ENCODE measurements around the gene PRKCD.
A peak's percentile ranks its signal among the peaks of the same experiment; 100 is the strongest.

PRKCD gene

DNA sequence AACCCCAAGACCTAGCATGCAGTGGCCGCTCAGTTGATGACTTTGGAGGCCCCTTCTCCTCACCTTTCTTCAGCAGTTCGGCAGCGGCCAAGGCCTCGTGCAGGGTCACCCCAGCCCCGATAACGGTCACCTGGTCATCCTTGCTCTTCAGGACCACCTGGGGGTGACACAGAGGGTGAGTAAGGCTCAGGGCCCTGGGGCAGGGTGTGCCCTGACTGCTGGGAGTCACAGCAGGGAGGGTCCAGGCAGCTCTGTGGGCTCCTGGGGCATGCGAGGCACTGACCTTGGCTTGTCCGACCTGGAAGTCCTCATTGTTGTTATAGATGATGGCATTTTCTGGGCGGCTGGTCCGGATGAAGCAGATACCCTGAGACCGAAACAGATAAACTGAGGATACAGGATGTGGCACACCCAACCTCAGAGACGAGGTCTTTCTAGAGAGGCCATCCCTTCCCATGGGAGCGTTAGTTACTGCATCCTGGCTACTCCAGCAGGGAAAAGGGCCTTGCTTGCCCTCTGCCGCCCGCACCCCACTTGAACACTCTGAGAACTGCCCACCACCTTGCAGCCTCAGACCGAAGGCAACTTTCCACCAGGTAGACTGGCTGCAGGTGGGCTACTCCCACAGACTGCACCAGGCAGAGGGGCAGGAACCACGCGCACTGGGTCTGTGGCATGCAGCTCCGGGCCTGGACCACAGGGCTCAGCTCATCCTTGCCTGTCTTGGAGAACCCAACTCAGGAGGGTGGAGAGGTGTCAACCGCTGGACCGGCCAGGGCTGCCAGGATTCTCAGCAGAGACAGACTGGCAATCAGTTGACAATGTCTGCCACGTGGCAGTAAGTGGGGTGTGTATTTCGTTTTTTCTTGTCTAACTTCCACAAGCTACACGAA, 67.2 kb downstream of the PRKCD start:
- Histone ChIP-seq H3K9me3 (replicated peaks; ENCODE audit: low read length) (no peaks in the 10 kb centered on the region), H3K4me1 (ENCODE audit: control insufficient read depth, insufficient read depth, low read length) (no peaks in the 10 kb centered on the region), H3K9ac (ENCODE audit: low read depth, low read length) (no peak overlapping the region), H3K4me3 (ENCODE audit: low read length) (no peak overlapping the region), H3K36me3 (ENCODE audit: insufficient read depth, low read length) (peaks cover 100% of the 10 kb centered on the region), H3K4me2 (ENCODE audit: low read length) (no peak overlapping the region), H3K27me3 (ENCODE audit: control insufficient read depth, insufficient read depth, low read length) (no peaks in the 10 kb centered on the region)

DNA sequence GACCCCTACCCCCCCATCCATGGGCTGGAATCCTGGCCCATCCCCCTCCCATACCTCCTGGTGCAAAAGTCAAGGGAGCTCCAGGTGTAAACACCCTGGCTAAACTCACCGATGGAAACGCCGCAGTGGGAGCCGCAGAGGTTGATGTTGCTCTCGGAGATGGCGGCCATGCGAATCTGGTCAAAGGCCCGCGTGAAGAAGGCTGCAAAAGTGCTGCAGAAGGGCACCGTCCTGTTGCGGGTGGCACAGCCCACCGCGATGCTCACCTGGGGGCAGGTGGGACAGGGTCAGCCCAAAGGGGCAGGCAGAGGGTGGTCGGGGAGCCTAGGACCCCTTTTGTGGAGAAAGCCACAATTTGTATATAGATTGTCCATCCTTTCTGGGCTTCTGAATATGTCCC, 68.2 kb downstream of the PRKCD start:
- H3K9ac ChIP-seq (ENCODE audit: low read depth, low read length), result no peak overlapping the region
- no peak overlapping the region for H3K4me2 ChIP-seq (ENCODE audit: low read length)
- no peaks in the 10 kb centered on the region for H3K9me3 ChIP-seq (replicated peaks; ENCODE audit: low read length)
- H3K27me3 ChIP-seq (ENCODE audit: control insufficient read depth, insufficient read depth, low read length), result no peaks in the 10 kb centered on the region
- H3K36me3 ChIP-seq (ENCODE audit: insufficient read depth, low read length), result peaks cover 100% of the 10 kb centered on the region
- H3K4me1 ChIP-seq (ENCODE audit: control insufficient read depth, insufficient read depth, low read length), result no peaks in the 10 kb centered on the region
- no peak overlapping the region for H3K4me3 ChIP-seq (ENCODE audit: low read length)

DNA sequence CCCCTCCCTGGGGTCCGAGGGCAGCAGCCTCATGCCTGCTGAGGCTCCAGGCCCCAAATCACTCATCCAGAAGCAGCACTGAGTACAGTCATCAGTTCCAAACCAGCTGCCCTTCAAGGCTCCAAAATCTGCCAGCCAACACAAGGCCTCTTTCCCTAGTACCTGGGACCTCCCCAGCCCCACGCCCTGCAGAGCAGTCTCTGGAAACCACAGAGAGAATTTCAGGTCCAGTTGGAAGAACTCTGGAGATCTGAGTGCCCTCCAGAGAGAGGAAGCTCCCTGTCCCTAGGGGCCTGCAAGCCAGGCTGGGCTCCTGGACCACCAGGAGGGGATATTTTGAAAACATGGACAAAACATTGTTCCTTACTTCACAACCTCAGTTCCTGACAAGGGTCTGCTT, 68.6 kb downstream of the PRKCD start:
- H3K4me3 ChIP-seq (ENCODE audit: low read length), result no peak overlapping the region
- H3K4me2 ChIP-seq (ENCODE audit: low read length), result no peak overlapping the region
- H3K27me3 ChIP-seq (ENCODE audit: control insufficient read depth, insufficient read depth, low read length), result no peaks in the 10 kb centered on the region
- H3K36me3 ChIP-seq (ENCODE audit: insufficient read depth, low read length), result peaks cover 100% of the 10 kb centered on the region
- H3K4me1 ChIP-seq (ENCODE audit: control insufficient read depth, insufficient read depth, low read length), result no peaks in the 10 kb centered on the region
- H3K9me3 ChIP-seq (replicated peaks; ENCODE audit: low read length), result no peaks in the 10 kb centered on the region
- no peak overlapping the region for H3K9ac ChIP-seq (ENCODE audit: low read depth, low read length)

DNA sequence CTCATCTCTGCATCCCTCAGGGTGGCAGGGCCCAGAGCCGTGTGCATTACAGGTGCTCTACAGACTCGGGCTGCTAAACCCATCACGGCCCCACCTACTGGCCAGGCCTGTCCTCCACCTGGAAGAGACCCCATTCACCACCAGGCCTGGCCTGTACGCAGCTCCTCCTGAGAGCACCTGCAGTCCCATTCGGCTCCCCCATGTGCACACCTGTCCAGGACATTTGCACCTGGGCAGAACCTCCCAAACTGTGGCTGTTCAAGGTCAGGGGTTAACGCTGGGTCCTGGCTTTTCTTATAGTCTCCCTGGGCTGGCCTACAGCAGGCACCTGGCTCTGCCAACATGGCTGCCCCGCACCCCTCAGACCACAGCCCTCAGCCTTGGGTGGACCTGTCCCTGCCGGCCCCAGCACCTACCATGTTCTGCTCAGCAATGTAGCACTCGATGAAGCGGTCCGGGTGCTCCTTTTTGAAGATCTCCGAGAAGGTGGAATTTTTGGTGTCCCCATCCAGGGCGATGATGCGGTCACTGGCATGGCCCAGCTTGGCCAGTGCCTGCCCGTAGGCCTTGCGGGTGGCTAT, 69.1 kb downstream of the PRKCD start:
- Histone ChIP-seq H3K4me3 (ENCODE audit: low read length) (no peak overlapping the region), H3K9ac (ENCODE audit: low read depth, low read length) (no peak overlapping the region), H3K27me3 (ENCODE audit: control insufficient read depth, insufficient read depth, low read length) (no peaks in the 10 kb centered on the region), H3K4me2 (ENCODE audit: low read length) (no peak overlapping the region), H3K9me3 (replicated peaks; ENCODE audit: low read length) (no peaks in the 10 kb centered on the region), H3K36me3 (ENCODE audit: insufficient read depth, low read length) (peaks cover 98% of the 10 kb centered on the region), H3K4me1 (ENCODE audit: control insufficient read depth, insufficient read depth, low read length) (no peaks in the 10 kb centered on the region)

- Histone ChIP-seq H3K9ac (ENCODE audit: low read depth, low read length) (no peak overlapping the region), H3K27me3 (ENCODE audit: control insufficient read depth, insufficient read depth, low read length) (no peaks in the 10 kb centered on the region), H3K4me2 (ENCODE audit: low read length) (no peak overlapping the region), H3K36me3 (ENCODE audit: insufficient read depth, low read length) (peaks cover 96% of the 10 kb centered on the region), H3K4me3 (ENCODE audit: low read length) (no peak overlapping the region), H3K4me1 (ENCODE audit: control insufficient read depth, insufficient read depth, low read length) (peaks cover 4% of the 10 kb centered on the region), H3K9me3 (replicated peaks; ENCODE audit: low read length) (no peaks in the 10 kb centered on the region)
Observed at GRCh38 chr3:53230789-53231188, 69.8 kb downstream of the PRKCD start.

DNA sequence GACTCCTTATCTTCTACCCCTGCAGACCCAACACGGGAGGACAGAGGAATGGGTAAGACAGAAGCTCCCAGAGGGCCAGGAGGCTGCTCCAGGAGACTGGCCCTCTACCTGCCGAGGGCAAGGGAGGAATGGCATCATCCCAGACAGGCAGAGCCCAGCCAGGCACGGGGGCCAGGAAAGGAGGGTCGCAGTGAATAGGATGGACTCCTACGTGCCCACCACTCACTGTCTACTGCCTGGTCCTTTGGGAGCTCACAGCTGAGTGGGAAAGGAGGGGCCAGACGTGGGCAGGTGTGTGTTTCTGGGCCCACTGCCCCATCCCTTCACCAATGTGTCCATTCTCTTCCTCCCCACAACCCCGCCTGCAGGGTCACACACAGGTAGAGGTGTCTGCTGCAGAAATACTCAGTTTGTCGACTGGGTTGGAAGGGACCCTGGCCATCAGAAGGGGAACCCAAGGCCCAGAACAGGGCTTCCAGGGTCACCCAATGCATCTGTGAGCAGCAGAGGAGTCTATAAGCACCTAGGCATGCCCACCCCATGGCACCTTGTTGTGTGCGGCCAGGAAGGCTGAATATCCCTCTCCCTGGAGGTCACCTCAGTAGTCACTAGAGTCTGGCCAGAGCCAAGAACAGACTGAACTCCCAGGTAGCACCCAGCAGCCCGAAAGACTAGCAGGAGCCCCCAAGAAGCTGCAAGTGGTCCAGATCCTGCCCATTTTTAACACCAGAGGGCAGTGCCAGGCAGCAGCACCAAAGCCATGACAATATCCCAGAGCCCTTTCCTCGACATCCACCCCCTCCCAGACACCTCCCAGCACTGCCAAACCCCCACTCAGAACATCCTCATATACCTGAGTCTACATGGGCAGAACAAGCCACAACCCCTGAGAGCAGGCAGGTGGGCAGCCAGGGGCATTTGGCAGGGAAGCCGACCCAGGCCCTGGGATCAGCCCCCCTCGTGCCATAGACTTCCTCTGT, 70.8 kb downstream of the PRKCD start:
- no peaks in the 10 kb centered on the region for H3K27me3 ChIP-seq (ENCODE audit: control insufficient read depth, insufficient read depth, low read length)
- H3K4me3 ChIP-seq (ENCODE audit: low read length), result no peak overlapping the region
- H3K36me3 ChIP-seq (ENCODE audit: insufficient read depth, low read length), result peaks cover 95% of the 10 kb centered on the region
- H3K4me1 ChIP-seq (ENCODE audit: control insufficient read depth, insufficient read depth, low read length), result peaks cover 15% of the 10 kb centered on the region
- H3K4me2 ChIP-seq (ENCODE audit: low read length), result no peak overlapping the region
- no peak overlapping the region for H3K9ac ChIP-seq (ENCODE audit: low read depth, low read length)
- no peaks in the 10 kb centered on the region for H3K9me3 ChIP-seq (replicated peaks; ENCODE audit: low read length)

DNA sequence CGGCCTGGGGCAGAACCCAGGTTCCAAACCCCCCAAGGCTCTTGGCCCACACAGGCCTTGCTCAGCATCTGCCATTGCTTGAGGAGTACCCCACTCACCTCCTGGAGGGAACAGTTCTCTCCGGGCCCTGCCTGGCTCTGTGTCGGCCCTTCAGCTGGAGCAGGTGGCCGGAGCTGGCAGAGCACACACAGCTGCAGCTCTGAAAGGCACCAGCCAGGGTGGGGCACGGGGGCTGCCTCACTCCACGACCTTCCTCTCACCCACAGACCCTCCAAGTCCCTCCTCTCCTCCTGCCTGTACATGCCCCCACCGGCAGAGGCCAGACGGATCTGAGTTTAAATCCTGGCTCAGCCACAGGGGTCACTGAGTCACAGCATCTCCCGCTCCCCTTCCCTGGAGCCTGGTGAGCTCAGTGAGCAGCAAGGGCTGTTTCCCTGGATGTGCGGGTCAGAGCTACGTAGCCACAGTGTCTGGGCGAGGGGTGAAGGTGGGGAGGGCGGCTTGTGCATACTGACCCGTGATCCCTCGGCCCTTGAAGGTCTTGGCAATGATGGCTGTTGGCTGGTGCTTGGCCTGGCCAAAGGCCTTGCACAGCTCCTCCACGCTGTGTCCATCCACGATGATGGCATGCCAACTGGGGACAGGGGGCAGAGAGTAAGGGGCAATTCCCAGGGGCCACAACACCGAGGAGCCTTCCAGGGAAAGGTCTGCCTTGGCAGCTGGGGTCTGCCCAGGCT, 71.8 kb downstream of the PRKCD start:
- no peaks in the 10 kb centered on the region for H3K9me3 ChIP-seq (replicated peaks; ENCODE audit: low read length)
- no peak overlapping the region for H3K9ac ChIP-seq (ENCODE audit: low read depth, low read length)

GRCh38 chr3:53234130-53234840, 73.3 kb downstream of the PRKCD start:
- Histone ChIP-seq H3K27me3 (ENCODE audit: control insufficient read depth, insufficient read depth, low read length) (no peaks in the 10 kb centered on the region), H3K4me3 (ENCODE audit: low read length) (no peak overlapping the region), H3K9ac (ENCODE audit: low read depth, low read length) (no peak overlapping the region), H3K4me1 (ENCODE audit: control insufficient read depth, insufficient read depth, low read length) (peaks cover 38% of the 10 kb centered on the region), H3K4me2 (ENCODE audit: low read length) (no peak overlapping the region), H3K9me3 (replicated peaks; ENCODE audit: low read length) (no peaks in the 10 kb centered on the region), H3K36me3 (ENCODE audit: insufficient read depth, low read length) (peaks cover 83% of the 10 kb centered on the region)

More for the DNA sequence above, 71.8 kb downstream of the PRKCD start:
- Histone ChIP-seq H3K4me1 (ENCODE audit: control insufficient read depth, insufficient read depth, low read length) (peaks cover 24% of the 10 kb centered on the region), H3K4me2 (ENCODE audit: low read length) (no peak overlapping the region), H3K27me3 (ENCODE audit: control insufficient read depth, insufficient read depth, low read length) (no peaks in the 10 kb centered on the region), H3K36me3 (ENCODE audit: insufficient read depth, low read length) (peaks cover 88% of the 10 kb centered on the region), H3K4me3 (ENCODE audit: low read length) (no peak overlapping the region)

DNA sequence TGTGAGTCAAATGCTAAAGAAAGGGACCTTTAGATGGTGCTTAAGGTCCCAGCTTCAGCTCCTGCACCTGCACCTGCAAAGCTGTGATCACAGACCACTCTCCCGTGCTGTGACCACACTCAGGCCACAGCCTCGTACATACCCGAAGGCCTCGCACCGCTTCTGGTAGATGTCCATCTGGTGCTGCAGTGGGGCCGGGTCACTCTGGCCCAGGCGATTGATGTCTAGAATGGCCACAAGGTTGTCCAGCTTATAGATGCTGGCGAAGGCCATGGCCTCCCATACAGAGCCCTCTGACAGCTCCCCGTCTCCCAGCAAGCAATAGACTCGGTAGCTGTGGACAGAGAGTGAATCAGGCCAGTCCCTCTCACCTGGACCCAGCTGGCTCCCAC, 73.8 kb downstream of the PRKCD start:
- H3K9ac ChIP-seq (ENCODE audit: low read depth, low read length), result no peak overlapping the region
- H3K4me2 ChIP-seq (ENCODE audit: low read length), result no peak overlapping the region
- H3K36me3 ChIP-seq (ENCODE audit: insufficient read depth, low read length), result peaks cover 83% of the 10 kb centered on the region
- H3K4me3 ChIP-seq (ENCODE audit: low read length), result no peak overlapping the region
- no peaks in the 10 kb centered on the region for H3K9me3 ChIP-seq (replicated peaks; ENCODE audit: low read length)
- H3K4me1 ChIP-seq (ENCODE audit: control insufficient read depth, insufficient read depth, low read length), result peaks cover 38% of the 10 kb centered on the region
- H3K27me3 ChIP-seq (ENCODE audit: control insufficient read depth, insufficient read depth, low read length), result no peaks in the 10 kb centered on the region

- H3K4me1 ChIP-seq (ENCODE audit: control insufficient read depth, insufficient read depth, low read length), result peaks cover 38% of the 10 kb centered on the region
- peaks cover 83% of the 10 kb centered on the region for H3K36me3 ChIP-seq (ENCODE audit: insufficient read depth, low read length)
- H3K9me3 ChIP-seq (replicated peaks; ENCODE audit: low read length), result no peaks in the 10 kb centered on the region
- no peak overlapping the region for H3K4me2 ChIP-seq (ENCODE audit: low read length)
- no peaks in the 10 kb centered on the region for H3K27me3 ChIP-seq (ENCODE audit: control insufficient read depth, insufficient read depth, low read length)
- no peak overlapping the region for H3K4me3 ChIP-seq (ENCODE audit: low read length)
- peak overlapping the region; percentile 72 for H3K9ac ChIP-seq (ENCODE audit: low read depth, low read length)
Observed at GRCh38 chr3:53235545-53235944, 74.5 kb downstream of the PRKCD start.
